GM18511 (cell line): ENCODE measurements around the gene BORCS5.
"Not testable (repeated sequence)": the region's sequence is repeated elsewhere in the genome, so short reads cannot be mapped to it uniquely, and the experiment has no call there.

Experiments used
- ATAC-seq: cut with Tn5 transposase; IDR thresholded peaks from one replicate; pipeline ENCODE4 v1.9.1; 2021; ENCODE audit warnings: mild to moderate bottlenecking, moderate library complexity; ENCODE audit not compliant: unreplicated experiment

BORCS5 gene

GRCh38 chr12:12387501-12387900 lies 30.6 kb downstream of the BORCS5 start:
- ATAC-seq = no peak

- no peak for ATAC-seq
These were observed 35.5 kb downstream of the BORCS5 start for GRCh38 chr12:12392413-12392812.

- ATAC-seq = no peak
These were observed 36.3 kb downstream of the BORCS5 start for GRCh38 chr12:12393171-12393570.

GRCh38 chr12:12396694-12397093 lies 39.8 kb downstream of the BORCS5 start:
- no peak for ATAC-seq

DNA sequence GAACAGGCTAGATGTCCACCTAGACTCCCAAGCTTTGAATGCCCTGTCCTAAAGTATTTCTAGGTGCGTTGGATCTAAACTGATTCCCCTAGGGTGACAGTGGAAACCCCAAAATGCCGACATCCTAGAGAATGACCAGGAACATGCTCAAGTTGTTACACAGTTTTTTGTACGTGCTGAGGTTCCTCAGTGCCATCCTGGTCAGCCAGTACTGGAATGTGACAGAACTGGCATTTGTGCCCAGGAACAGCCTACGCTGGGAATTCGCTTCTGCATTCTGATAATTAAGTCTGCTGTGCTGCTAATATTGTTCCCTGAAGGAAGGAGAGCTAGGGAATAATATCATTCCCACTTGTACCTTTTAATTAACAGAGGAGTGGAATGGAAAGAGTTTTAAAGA lies 40.3 kb downstream of the BORCS5 start:
- ATAC-seq = no peak

GRCh38 chr12:12398026-12398859 lies 41.4 kb downstream of the BORCS5 start:
- no peak for ATAC-seq

DNA sequence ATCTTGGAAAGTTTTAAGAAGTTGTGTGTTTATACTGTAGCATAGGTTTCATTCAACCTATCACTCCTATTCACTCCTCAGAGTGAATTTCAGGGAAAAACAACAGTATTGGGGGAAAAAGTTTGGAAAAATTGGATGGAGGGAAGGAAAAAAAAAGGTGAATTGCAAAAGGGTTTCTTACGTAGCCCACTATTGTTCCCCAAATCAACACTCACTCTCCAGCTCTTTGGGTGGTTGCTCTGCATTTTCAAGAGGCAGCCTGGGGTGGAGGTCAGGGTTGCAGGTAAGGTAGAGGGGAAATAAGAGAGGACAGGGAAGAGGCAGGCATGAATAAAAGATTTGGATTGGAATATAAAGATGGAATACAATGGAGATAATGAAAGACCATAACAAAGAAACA lies 42.3 kb downstream of the BORCS5 start:
- no peak for ATAC-seq

DNA sequence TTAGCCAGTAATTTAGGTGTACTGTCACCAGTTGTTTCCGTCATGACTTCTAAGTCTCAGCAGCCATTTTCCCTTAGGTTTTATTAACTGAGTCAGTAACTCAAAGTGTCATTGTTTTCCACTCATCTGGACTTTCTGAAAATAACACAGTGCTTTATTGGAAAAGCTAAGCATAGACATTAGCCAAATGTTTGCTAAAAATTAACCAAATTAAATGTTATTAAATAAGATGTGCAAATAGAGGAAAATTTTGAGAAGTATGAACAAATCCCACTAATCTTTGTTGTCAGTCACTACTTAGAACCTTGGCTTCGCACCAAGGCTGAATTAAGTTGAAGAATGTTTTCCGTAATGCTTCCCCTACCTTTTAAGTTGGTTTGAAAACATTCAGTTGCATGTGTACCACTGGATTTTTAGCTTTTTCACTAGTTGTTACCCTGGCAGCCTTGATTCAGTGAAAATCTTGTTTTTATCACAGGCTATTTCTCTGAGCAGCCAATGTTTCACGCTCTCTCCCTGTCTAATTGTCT lies 43.0 kb downstream of the BORCS5 start:
- ATAC-seq = no peak

- no peak for ATAC-seq
These were observed 43.9 kb downstream of the BORCS5 start for GRCh38 chr12:12400793-12401192.

DNA sequence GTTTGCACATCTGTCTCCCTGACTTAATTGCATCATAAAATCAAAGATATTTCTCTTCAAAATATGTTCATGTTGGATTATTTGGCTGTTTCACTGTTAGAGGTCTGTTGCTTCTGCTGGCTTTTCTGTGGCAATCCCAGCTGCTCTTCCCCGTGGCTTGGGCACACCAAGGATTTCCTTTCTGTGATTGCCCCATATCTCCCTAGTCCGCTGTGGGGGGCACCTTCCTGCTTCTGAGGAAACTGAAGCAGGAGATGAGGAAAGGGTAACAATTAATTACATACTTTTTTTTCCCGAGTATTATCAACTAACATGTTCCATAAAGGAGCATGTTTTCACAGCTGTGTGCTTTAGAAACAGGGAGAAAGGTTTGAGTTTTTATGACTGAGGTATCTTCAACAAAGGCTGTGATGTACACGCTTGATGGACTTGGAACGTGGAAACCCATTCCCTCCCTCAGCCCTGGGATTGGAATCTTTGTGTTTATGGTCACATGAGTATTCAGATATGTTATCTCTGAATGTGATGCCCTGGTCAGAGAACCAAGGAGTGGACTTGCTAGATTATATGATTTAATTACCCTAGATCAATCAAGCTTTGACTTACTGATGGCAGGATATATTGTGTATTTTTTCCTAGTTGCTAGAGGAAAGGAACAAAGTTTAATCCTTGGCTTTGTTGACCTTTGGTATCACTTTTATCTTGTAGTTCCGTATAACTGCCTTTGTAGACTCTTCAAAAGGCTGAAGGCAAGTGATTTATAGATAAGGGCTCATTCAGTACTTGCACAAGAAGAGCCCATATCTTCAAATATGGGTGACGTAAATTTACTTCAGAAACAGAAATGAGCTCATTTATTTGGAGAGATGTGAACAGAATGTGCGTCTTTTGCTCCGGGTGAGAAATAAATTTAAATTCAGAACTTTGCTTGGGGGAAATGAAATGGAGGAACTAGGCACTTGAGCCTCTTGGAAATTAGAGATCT lies 46.7 kb downstream of the BORCS5 start:
- no peak for ATAC-seq

- no peak for ATAC-seq
These were observed 47.4 kb downstream of the BORCS5 start for GRCh38 chr12:12404297-12404696.

GRCh38 chr12:12405882-12406281 lies 49.0 kb downstream of the BORCS5 start:
- ATAC-seq = no peak

GRCh38 chr12:12406762-12407161 lies 49.9 kb downstream of the BORCS5 start:
- ATAC-seq = no peak

- no peak for ATAC-seq
These were observed 51.4 kb downstream of the BORCS5 start for GRCh38 chr12:12408265-12408690.

DNA sequence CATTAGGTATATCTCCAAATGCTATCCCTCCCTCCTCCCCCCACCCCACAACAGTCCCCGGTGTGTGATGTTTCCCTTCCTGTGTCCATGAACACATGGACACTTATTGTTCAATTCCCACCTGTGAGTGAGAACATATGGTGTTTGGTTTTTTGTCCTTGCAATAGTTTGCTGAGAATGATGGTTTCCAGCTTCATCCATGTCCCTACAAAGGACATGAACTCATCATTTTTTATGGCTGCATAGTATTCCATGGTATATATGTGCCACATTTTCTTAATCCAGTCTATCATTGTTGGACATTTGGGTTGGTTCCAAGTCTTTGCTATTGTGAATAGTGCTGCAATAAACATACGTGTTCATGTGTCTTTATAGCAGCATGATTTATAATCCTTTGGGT lies 52.5 kb downstream of the BORCS5 start:
- ATAC-seq = not testable (repeated sequence)

GRCh38 chr12:12415886-12416285 lies 59.0 kb downstream of the BORCS5 start:
- no peak for ATAC-seq

DNA sequence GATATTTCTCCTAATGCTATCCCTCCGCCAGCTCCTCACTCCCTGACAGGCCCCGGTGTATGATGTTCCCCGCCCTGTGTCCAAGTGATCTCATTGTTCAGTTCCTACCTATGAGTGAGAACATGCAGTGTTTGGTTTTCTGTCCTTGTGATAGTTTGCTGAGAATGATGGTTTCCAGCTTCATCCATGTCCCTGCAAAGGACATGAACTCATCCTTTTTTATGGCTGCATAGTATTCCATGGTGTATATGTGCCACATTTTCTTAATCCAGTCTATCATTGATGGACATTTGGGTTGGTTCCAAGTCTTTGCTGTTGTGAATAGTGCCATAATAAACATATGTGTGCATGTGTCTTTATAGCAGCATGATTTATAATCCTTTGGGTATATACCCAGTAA lies 62.3 kb downstream of the BORCS5 start:
- not testable (repeated sequence) for ATAC-seq

DNA sequence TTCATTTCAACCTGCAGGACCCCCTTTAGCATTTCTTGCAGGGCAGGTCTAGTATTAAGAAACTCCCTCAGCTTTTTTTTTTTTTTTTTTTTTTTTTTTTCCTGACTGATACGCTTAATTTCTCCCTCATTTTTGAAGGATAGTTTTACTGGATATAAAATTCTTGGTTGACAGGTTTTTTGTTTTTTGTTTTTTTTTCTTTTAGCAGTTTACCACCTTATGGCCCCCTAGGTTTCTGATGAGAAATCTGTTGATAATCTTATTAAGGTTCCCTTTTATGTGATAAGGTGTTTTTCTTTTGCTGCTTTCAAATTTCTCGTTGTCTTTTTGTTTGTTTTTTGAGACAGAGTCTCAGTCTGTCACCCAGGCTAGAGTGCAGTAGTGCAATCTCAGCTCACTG lies 66.5 kb downstream of the BORCS5 start:
- ATAC-seq = no peak

- no peak for ATAC-seq
These were observed 68.1 kb downstream of the BORCS5 start for GRCh38 chr12:12425001-12425400.

GRCh38 chr12:12425616-12426015 lies 68.7 kb downstream of the BORCS5 start:
- ATAC-seq = no peak

- no peak for ATAC-seq
These were observed 70.7 kb downstream of the BORCS5 start for GRCh38 chr12:12427568-12427967.
